ENCODE data around the gene SLC16A9. TPM values are rescaled to one million over a fixed set of nuclear protein-coding genes. Genes with fewer than 3 reads are reported as not detected.
"Not testable (repeated sequence)": the region's sequence is repeated elsewhere in the genome, so short reads cannot be mapped to it uniquely, and the experiment has no call there.

Gene SLC16A9
- total RNA-seq, 4 donors from 2014 or later: 35.6 to 63.8 (median 41.6) TPM

DNA sequence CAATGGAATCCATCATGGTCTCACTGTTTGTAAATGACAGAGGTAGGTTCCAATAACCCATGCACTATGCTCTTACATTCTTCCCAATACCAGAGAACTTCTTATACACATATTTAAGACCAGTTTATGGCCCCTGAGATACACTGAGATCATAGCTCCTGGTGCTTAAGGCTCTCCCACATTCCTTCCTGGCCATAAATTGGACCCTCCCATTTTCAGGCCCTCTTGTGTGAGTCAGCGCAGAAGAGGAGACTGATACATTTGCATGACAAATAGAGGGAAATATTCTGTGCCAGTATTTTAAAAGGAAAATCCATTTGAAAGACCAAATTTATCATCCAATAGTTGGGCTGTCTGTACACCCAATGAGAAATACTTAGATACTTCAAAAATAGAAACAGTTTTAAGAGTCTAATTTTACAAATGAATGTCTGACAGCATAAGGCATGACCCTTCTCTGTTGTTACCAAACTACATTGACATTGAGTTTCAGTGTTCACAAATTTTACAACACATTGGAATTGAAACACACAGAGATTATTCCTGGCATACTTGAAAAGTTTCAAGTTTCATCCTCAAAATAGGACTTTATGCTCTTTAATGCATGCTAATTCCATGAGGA lies 35.3 kb downstream of the SLC16A9 start:
- no peak overlapping the region for H3K27ac ChIP-seq
- no peak overlapping the region for H3K4me3 ChIP-seq (replicated peaks in 1 of 3)
- no peak for TF ChIP-seq CTCF (IDR thresholded peaks at IDR 0.05)
- no peak for TF ChIP-seq POLR2A (IDR thresholded peaks at IDR 0.05)
- H3K9me3 ChIP-seq: no peaks in the 10 kb centered on the region
- WGBS, 2 donors: 96 to 97% methylated on average over 1 of the region's 1 CpG
- H3K4me1 ChIP-seq: peaks cover 0 to 8% of the 10 kb centered on the region in 2 donors
- no peak for DNase-seq
- no peaks in the 10 kb centered on the region for H3K27me3 ChIP-seq
- intact Hi-C loops (cut with DNase I): no loop called here
- H3K36me3 ChIP-seq: no peaks in the 10 kb centered on the region

DNA sequence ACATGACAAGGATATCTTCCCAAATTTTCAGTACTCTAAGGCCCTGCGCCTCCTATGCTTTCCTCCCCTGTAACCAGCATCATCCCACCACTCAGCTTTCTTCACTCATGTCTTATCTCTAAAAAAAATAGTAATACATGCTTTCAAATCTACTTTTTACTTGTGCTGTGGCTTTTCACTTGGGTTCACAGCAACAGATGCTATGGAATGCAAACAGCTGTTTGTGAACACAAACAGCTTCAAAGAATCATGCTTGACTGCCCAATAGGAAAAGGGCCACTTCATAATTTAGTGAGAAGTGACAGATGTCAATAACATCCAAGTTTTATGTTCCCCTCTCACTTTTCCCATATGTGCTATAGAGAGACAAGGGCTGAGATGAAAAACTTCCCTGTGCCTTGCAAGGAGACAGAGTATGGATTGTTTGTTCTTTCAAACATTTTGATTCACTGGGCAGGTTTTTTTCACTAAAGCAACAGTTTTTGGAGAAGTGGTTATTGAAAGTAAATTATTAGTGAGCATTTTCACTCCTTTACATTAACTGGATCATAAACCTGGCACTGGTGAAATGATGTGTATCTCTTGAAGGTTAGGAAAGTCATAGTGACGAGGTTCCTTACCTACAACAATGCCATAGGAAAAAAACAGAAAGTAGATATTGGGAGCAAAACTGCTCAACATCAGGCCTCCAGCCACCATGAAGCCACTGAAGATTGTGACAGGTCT lies 37.3 kb downstream of the SLC16A9 start:
- H3K36me3 ChIP-seq: no peaks in the 10 kb centered on the region
- no peaks in the 10 kb centered on the region for H3K9me3 ChIP-seq
- TF ChIP-seq POLR2A (IDR thresholded peaks at IDR 0.05) (no peak), CTCF (IDR thresholded peaks at IDR 0.05) (no peak)
- intact Hi-C loops (cut with DNase I): no loop called here
- H3K4me1 ChIP-seq: peaks cover 0 to 8% of the 10 kb centered on the region in 2 donors
- 94% methylated on average over 2 of the region's 2 CpGs for WGBS, 2 donors
- H3K4me3 ChIP-seq (replicated peaks in 1 of 3): no peak overlapping the region
- H3K27me3 ChIP-seq: no peaks in the 10 kb centered on the region
- H3K27ac ChIP-seq: no peak overlapping the region
- no peak for DNase-seq

GRCh38 chr10:59670269-59670668 lies 39.4 kb downstream of the SLC16A9 start:
- H3K27ac ChIP-seq: no peak overlapping the region
- intact Hi-C loops (cut with DNase I): no loop called here
- WGBS, 2 donors: 92 to 100% methylated on average over 1 of the region's 1 CpG
- H3K36me3 ChIP-seq: no peaks in the 10 kb centered on the region
- no peak overlapping the region for H3K4me3 ChIP-seq (replicated peaks in 1 of 3)
- DNase-seq: no peak
- no peaks in the 10 kb centered on the region for H3K9me3 ChIP-seq
- TF ChIP-seq POLR2A (IDR thresholded peaks at IDR 0.05) (no peak), CTCF (IDR thresholded peaks at IDR 0.05) (no peak)
- H3K4me1 ChIP-seq: peaks cover 0 to 8% of the 10 kb centered on the region in 2 donors
- no peaks in the 10 kb centered on the region for H3K27me3 ChIP-seq

DNA sequence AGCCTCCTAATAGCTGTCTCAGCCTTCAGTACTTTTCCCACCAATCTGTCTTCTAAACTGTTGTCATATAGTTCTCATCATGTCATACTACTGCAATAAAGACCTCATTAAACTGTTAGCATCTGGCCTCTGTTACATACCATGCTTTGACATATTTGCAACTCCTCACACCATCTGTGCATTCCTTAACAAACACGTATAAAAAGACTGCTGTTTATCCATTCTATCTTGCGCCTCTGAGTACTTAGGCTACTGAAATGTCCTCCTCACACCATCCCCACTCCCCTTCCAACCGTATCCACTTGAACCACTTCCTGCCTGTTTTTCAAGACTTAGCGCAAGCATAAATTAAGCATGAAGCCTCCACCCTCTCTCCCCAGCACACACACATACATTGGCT lies 41.6 kb downstream of the SLC16A9 start:
- no peaks in the 10 kb centered on the region for H3K36me3 ChIP-seq
- H3K27ac ChIP-seq: no peak overlapping the region
- WGBS, 2 donors: 79% methylated on average over 4 of the region's 4 CpGs
- H3K4me3 ChIP-seq (replicated peaks in 1 of 3): no peak overlapping the region
- no peaks in the 10 kb centered on the region for H3K9me3 ChIP-seq
- intact Hi-C loops (cut with DNase I): no loop called here
- no peaks in the 10 kb centered on the region for H3K27me3 ChIP-seq
- TF ChIP-seq POLR2A (IDR thresholded peaks at IDR 0.05): no peak
- no peak for TF ChIP-seq CTCF (IDR thresholded peaks at IDR 0.05)
- peaks cover 0 to 8% of the 10 kb centered on the region in 2 donors for H3K4me1 ChIP-seq
- DNase-seq: no peak

DNA sequence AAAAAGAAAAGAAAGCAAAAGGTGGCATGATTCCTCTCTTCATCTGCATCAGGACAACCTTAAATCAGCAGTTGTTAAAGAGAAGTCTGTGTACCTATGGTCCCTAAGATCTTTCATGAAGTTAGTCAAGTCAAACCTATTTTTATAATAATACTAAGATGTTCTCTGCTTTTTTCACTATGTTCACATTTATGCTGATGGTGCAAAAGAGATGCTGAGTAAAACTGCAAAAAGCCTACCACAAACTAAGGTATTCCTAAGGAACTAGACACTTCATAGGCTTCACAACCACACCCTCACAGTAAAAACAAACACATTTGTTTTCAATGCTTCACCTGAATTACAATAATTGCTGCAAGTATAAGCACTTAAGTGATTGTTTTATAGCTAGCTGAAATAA lies 43.3 kb downstream of the SLC16A9 start:
- Histone ChIP-seq H3K4me3 (replicated peaks in 1 of 3) (no peak overlapping the region), H3K27ac (no peak overlapping the region), H3K4me1 (no peaks in the 10 kb centered on the region), H3K9me3 (no peaks in the 10 kb centered on the region), H3K27me3 (no peaks in the 10 kb centered on the region), H3K36me3 (no peaks in the 10 kb centered on the region)
- intact Hi-C loops (cut with DNase I): no loop called here
- DNase-seq: no peak
- TF ChIP-seq POLR2A (IDR thresholded peaks at IDR 0.05) (no peak), CTCF (IDR thresholded peaks at IDR 0.05) (no peak)

- H3K4me3 ChIP-seq (replicated peaks in 1 of 3); H3K36me3 ChIP-seq; H3K27me3 ChIP-seq; DNase-seq; H3K27ac ChIP-seq; H3K9me3 ChIP-seq; H3K4me1 ChIP-seq; intact Hi-C loops (cut with DNase I): not testable (repeated sequence)
- 97% methylated on average over 7 of the region's 7 CpGs for WGBS, 2 donors
These were observed 46.4 kb downstream of the SLC16A9 start for GRCh38 chr10:59663213-59663612.

All from thyroid gland (tissue), 4 donors.